Stimulated activated CD4-positive, alpha-beta T cell treated with anti-CD3 and anti-CD28 coated beads, TNF-alpha, amount 100 ng/mL, for 24 hours (primary cell): ENCODE results near the gene TRPC4.

Experiments
- DNase-seq, 3 experiments: peaks; one replicate each; pipeline ENCODE4 v3.0.0-alpha.2; 2020; ENCODE audit warnings: low read depth in 3 of 3

The TRPC4 gene

GRCh38 chr13:37657956-37658355 lies 211.6 kb downstream of the TRPC4 start:
- DNase-seq = no peak

GRCh38 chr13:37657134-37657533 lies 212.4 kb downstream of the TRPC4 start:
- no peak for DNase-seq

GRCh38 chr13:37656247-37656940 lies 213.2 kb downstream of the TRPC4 start:
- no peak for DNase-seq

GRCh38 chr13:37652596-37652995 lies 217.0 kb downstream of the TRPC4 start:
- DNase-seq = no peak

- no peak for DNase-seq
Measured at GRCh38 chr13:37651891-37652290, 217.7 kb downstream of the TRPC4 start.

GRCh38 chr13:37648609-37649008 lies 221.0 kb downstream of the TRPC4 start:
- no peak for DNase-seq

- DNase-seq = no peak
Measured at GRCh38 chr13:37647031-37647650, 222.4 kb downstream of the TRPC4 start.

- no peak for DNase-seq
Measured at GRCh38 chr13:37646531-37646930, 223.0 kb downstream of the TRPC4 start.

- DNase-seq = no peak
Measured at GRCh38 chr13:37645181-37645740, 224.3 kb downstream of the TRPC4 start.

- DNase-seq = no peak
Measured at GRCh38 chr13:37641391-37641790, 228.2 kb downstream of the TRPC4 start.

- DNase-seq = no peak
Measured at GRCh38 chr13:37640499-37640898, 229.1 kb downstream of the TRPC4 start.

- no peak for DNase-seq
Measured at GRCh38 chr13:37636701-37637100, 232.9 kb downstream of the TRPC4 start.

GRCh38 chr13:37632294-37632693 lies 237.3 kb downstream of the TRPC4 start:
- DNase-seq = no peak

GRCh38 chr13:37627428-37627827 lies 242.1 kb downstream of the TRPC4 start:
- no peak for DNase-seq

- DNase-seq = no peak
Measured at GRCh38 chr13:37621811-37622361, 247.7 kb downstream of the TRPC4 start.

- DNase-seq = no peak
Measured at GRCh38 chr13:37618554-37618953, 251.0 kb downstream of the TRPC4 start.

GRCh38 chr13:37617173-37617572 lies 252.4 kb downstream of the TRPC4 start:
- no peak for DNase-seq

GRCh38 chr13:37616131-37616530 lies 253.4 kb downstream of the TRPC4 start:
- DNase-seq = no peak

GRCh38 chr13:37615276-37615675 lies 254.3 kb downstream of the TRPC4 start:
- DNase-seq = no peak

GRCh38 chr13:37613638-37614037 lies 255.9 kb downstream of the TRPC4 start:
- no peak for DNase-seq

- DNase-seq = no peak
Measured at GRCh38 chr13:37613236-37613635, 256.3 kb downstream of the TRPC4 start.

- no peak for DNase-seq
Measured at GRCh38 chr13:37608750-37609339, 260.7 kb downstream of the TRPC4 start.
